ENCODE data around the gene SCYL2.
"Not testable (repeated sequence)": the region's sequence is repeated elsewhere in the genome, so short reads cannot be mapped to it uniquely, and the experiment has no call there.

The SCYL2 gene

GRCh38 chr12:100302081-100302480 lies 35.1 kb downstream of the SCYL2 start:
- no peaks in the 10 kb centered on the region for H3K9me3 ChIP-seq (ENCODE audit: control insufficient read depth, insufficient read depth, low read length)
- peaks cover 33% of the 10 kb centered on the region for H3K36me3 ChIP-seq (ENCODE audit: control insufficient read depth, low read length)

DNA sequence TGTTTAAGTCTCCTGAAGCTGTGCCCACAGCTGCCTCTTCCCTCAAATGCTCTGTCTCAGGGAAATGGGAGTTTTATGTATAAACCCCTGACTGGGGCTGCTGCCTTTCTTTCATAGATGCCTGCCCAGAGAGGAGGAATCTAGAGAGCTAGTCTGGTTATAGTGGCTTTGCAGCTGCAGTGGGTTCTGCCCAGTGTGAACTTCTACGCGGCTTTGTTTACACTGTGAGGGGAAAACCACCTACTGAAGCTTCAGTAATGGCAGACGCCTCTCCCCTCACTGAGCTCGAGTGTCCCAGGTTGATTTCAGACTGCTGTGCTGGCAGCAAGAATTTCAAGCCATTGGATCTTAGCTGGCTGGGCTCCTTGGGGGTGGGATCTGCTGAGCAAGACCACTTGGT lies 36.9 kb downstream of the SCYL2 start:
- no peaks in the 10 kb centered on the region for H3K9me3 ChIP-seq (ENCODE audit: control insufficient read depth, insufficient read depth, low read length)
- no peaks in the 10 kb centered on the region for H3K79me2 ChIP-seq (ENCODE audit: control insufficient read depth, low read length)
- no peaks in the 10 kb centered on the region for H3K9me2 ChIP-seq (replicated peaks; ENCODE audit: control insufficient read depth, low read length)
- no peak overlapping the region for H3K4me3 ChIP-seq (ENCODE audit: low read length)
- H4K20me1 ChIP-seq (ENCODE audit: control insufficient read depth, insufficient read depth, low read depth, low read length) = no peaks in the 10 kb centered on the region
- no peaks in the 10 kb centered on the region for H3K27me3 ChIP-seq (ENCODE audit: control insufficient read depth, low read length)
- H3K4me1 ChIP-seq (ENCODE audit: control insufficient read depth, low read length) = no peaks in the 10 kb centered on the region
- H3K27ac ChIP-seq (ENCODE audit: low read depth, low read length) = no peak overlapping the region
- TF ChIP-seq, protein P1, sequence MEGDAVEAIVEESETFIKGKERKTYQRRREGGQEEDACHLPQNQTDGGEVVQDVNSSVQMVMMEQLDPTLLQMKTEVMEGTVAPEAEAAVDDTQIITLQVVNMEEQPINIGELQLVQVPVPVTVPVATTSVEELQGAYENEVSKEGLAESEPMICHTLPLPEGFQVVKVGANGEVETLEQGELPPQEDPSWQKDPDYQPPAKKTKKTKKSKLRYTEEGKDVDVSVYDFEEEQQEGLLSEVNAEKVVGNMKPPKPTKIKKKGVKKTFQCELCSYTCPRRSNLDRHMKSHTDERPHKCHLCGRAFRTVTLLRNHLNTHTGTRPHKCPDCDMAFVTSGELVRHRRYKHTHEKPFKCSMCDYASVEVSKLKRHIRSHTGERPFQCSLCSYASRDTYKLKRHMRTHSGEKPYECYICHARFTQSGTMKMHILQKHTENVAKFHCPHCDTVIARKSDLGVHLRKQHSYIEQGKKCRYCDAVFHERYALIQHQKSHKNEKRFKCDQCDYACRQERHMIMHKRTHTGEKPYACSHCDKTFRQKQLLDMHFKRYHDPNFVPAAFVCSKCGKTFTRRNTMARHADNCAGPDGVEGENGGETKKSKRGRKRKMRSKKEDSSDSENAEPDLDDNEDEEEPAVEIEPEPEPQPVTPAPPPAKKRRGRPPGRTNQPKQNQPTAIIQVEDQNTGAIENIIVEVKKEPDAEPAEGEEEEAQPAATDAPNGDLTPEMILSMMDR (IDR thresholded peaks at IDR 0.05; ENCODE audit: low read depth, low read length, poor library complexity, severe bottlenecking) = no peak
- TF ChIP-seq EZH2phosphoT487 (IDR thresholded peaks at IDR 0.05; ENCODE audit: borderline replicate concordance, low read length) = no peak
- H3K36me3 ChIP-seq (ENCODE audit: control insufficient read depth, low read length) = peaks cover 33% of the 10 kb centered on the region
- H3F3A ChIP-seq (ENCODE audit: control insufficient read depth, insufficient read depth) = no peaks in the 10 kb centered on the region
- no peak overlapping the region for H3K4me2 ChIP-seq (ENCODE audit: low read length)

More at GRCh38 chr12:100302081-100302480, 35.1 kb downstream of the SCYL2 start:
- no peak for TF ChIP-seq EZH2phosphoT487 (IDR thresholded peaks at IDR 0.05; ENCODE audit: borderline replicate concordance, low read length)
- TF ChIP-seq, protein P1 (IDR thresholded peaks at IDR 0.05; ENCODE audit: low read depth, low read length, poor library complexity, severe bottlenecking) = no peak
- Histone ChIP-seq H3F3A (ENCODE audit: control insufficient read depth, insufficient read depth) (no peaks in the 10 kb centered on the region), H3K27me3 (ENCODE audit: control insufficient read depth, low read length) (no peaks in the 10 kb centered on the region), H3K27ac (ENCODE audit: low read depth, low read length) (no peak overlapping the region), H3K9me2 (replicated peaks; ENCODE audit: control insufficient read depth, low read length) (no peaks in the 10 kb centered on the region), H3K79me2 (ENCODE audit: control insufficient read depth, low read length) (no peaks in the 10 kb centered on the region), H3K4me1 (ENCODE audit: control insufficient read depth, low read length) (no peaks in the 10 kb centered on the region), H4K20me1 (ENCODE audit: control insufficient read depth, insufficient read depth, low read depth, low read length) (no peaks in the 10 kb centered on the region), H3K4me2 (ENCODE audit: low read length) (no peak overlapping the region), H3K4me3 (ENCODE audit: low read length) (no peak overlapping the region)

GRCh38 chr12:100304334-100304733 lies 37.4 kb downstream of the SCYL2 start:
- not testable (repeated sequence) for H3K27ac ChIP-seq (ENCODE audit: low read depth, low read length); H3K9me2 ChIP-seq (replicated peaks; ENCODE audit: control insufficient read depth, low read length); H3K9me3 ChIP-seq (ENCODE audit: control insufficient read depth, insufficient read depth, low read length); H3F3A ChIP-seq (ENCODE audit: control insufficient read depth, insufficient read depth); H3K4me1 ChIP-seq (ENCODE audit: control insufficient read depth, low read length); H3K79me2 ChIP-seq (ENCODE audit: control insufficient read depth, low read length); H3K4me3 ChIP-seq (ENCODE audit: low read length); H3K4me2 ChIP-seq (ENCODE audit: low read length); H3K27me3 ChIP-seq (ENCODE audit: control insufficient read depth, low read length); H4K20me1 ChIP-seq (ENCODE audit: control insufficient read depth, insufficient read depth, low read depth, low read length)
- peaks cover 31% of the 10 kb centered on the region for H3K36me3 ChIP-seq (ENCODE audit: control insufficient read depth, low read length)

DNA sequence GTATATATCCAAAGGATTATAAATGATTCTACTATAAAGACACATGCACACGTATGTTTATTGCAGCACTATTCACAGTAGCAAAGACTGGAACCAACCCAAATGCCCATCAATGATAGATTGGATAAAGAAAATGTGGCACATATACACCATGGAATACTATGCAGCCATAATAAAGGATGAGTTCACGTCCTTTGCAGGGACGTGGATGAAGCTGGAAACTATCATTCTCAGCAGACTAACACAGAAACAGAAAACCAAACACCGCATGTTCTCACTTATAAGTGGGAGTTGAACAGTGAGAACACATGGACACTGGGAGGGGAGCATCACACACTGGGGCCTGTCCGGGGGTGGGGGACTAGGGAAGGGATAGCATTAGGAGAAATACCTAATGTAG lies 41.2 kb downstream of the SCYL2 start:
- H3K27me3 ChIP-seq (ENCODE audit: control insufficient read depth, low read length); H3K79me2 ChIP-seq (ENCODE audit: control insufficient read depth, low read length); H4K20me1 ChIP-seq (ENCODE audit: control insufficient read depth, insufficient read depth, low read depth, low read length); H3F3A ChIP-seq (ENCODE audit: control insufficient read depth, insufficient read depth); H3K4me1 ChIP-seq (ENCODE audit: control insufficient read depth, low read length); H3K9me2 ChIP-seq (replicated peaks; ENCODE audit: control insufficient read depth, low read length); H3K4me3 ChIP-seq (ENCODE audit: low read length); H3K9me3 ChIP-seq (ENCODE audit: control insufficient read depth, insufficient read depth, low read length); H3K27ac ChIP-seq (ENCODE audit: low read depth, low read length); H3K4me2 ChIP-seq (ENCODE audit: low read length): not testable (repeated sequence)
- H3K36me3 ChIP-seq (ENCODE audit: control insufficient read depth, low read length) = peaks cover 15% of the 10 kb centered on the region

Measured in DOHH2 (cell line).